GM12878 (cell line): ENCODE results near the gene CETN3. TPM values are rescaled to one million over a fixed set of nuclear protein-coding genes. Genes with fewer than 3 reads are reported as not detected.

Experiments
- ATAC-seq: fragments of 200-7000 bp; cut with Tn5 transposase; 3 replicates; pipeline ENCODE4 v1.9.1; 2020; ENCODE audit warnings: mild to moderate bottlenecking, moderate library complexity
- BruUV-seq: library from RNA; stranded (reverse); fragments of 400-500 nt; replicated peaks from 2 replicates; lab custom pipeline; 2021; lab: Mats Ljungman, UMichigan
- CTCF ChIA-PET: fragments of 300-600 bp; sonication (Branson Sonifier 250); formaldehyde crosslinking; extraction: SDS; loops from one replicate; lab custom pipeline; 2021; ENCODE audit warnings: inconsistent platforms; lab: Yijun Ruan, JAX
- POLR2A ChIA-PET: fragments of 350-600 bp; formaldehyde crosslinking; extraction: SDS; loops from one replicate; lab custom pipeline; 2021; ENCODE audit warnings: inconsistent platforms; lab: Charles Lee
- RAD21 ChIA-PET: fragments of 300-600 bp; sonication (Branson Sonifier 250); formaldehyde crosslinking; loops from one replicate; lab custom pipeline; 2023; ENCODE audit warnings: antibody characterized with exemption; ENCODE audit not compliant: unreplicated experiment; lab: Charles Lee
- SMC1A ChIA-PET: fragments of 300-600 bp; sonication (Branson Sonifier 250); formaldehyde crosslinking; loops from one replicate; lab custom pipeline; 2023; ENCODE audit not compliant: unreplicated experiment, uncharacterized antibody; lab: Charles Lee
- DNase-seq: peaks from one replicate; pipeline ENCODE4 v3.0.0-alpha.2; 2011; ENCODE audit warnings: low read depth, low spot score
- FAIRE-seq: peaks from 3 replicates; lab custom pipeline; 2011; peaks lifted over from hg19 to GRCh38; lab: Jason Lieb, UNC
- H2AFZ ChIP-seq: 2 replicates; pipeline ENCODE4 v1.6.0; 2011; ENCODE audit warnings: low read depth, low read length, control low read depth; ENCODE audit not compliant: control insufficient read depth
- H3K27ac ChIP-seq: 2 replicates; pipeline ENCODE4 v1.5.1; 2011; ENCODE audit warnings: control low read depth; ENCODE audit not compliant: control insufficient read depth, insufficient read depth
- H3K27me3 ChIP-seq, 2 experiments: replicated peaks in 1 of 2; 2 replicates each; pipeline versions ENCODE4 v1.6.0 to v1.6.1; 2011; ENCODE audit warnings: low read length in 1 of 2; ENCODE audit not compliant: control insufficient read depth in 2 of 2, insufficient read depth in 2 of 2
- H3K36me3 ChIP-seq, 2 experiments: 2 replicates each; pipeline ENCODE4 v1.5.1; 2011; ENCODE audit warnings: low read length in 1 of 2; ENCODE audit not compliant: control insufficient read depth in 2 of 2, insufficient read depth in 2 of 2
- H3K4me1 ChIP-seq: 2 replicates; pipeline ENCODE4 v1.6.1; 2011; ENCODE audit warnings: mild to moderate bottlenecking, low read length, moderate library complexity, mixed read lengths; ENCODE audit not compliant: control insufficient read depth, insufficient read depth
- H3K4me2 ChIP-seq: 2 replicates; pipeline ENCODE4 v1.6.0; 2011; ENCODE audit warnings: control low read depth; ENCODE audit not compliant: control insufficient read depth, insufficient read depth
- H3K4me3 ChIP-seq: fragments of 200-600 bp; sonication (generic); 2 replicates; pipeline ENCODE4 v1.5.1; 2016
- H3K79me2 ChIP-seq: 2 replicates; pipeline ENCODE4 v1.6.0; 2011; ENCODE audit warnings: low read length; ENCODE audit not compliant: control insufficient read depth, insufficient read depth
- H3K9ac ChIP-seq: 2 replicates; pipeline ENCODE4 v1.8.0; 2011; ENCODE audit warnings: low read length, control low read depth, mixed read lengths; ENCODE audit not compliant: control insufficient read depth, insufficient read depth
- H3K9me3 ChIP-seq: replicated peaks from 3 replicates; pipeline ENCODE4 v1.5.1; 2011; ENCODE audit warnings: mild to moderate bottlenecking, low read length; ENCODE audit not compliant: control insufficient read depth, insufficient read depth
- H4K20me1 ChIP-seq: 2 replicates; pipeline ENCODE4 v1.6.0; 2011; ENCODE audit not compliant: control insufficient read depth, insufficient read depth
- ATF7 ChIP-seq: fragments of 450-650 bp; IDR thresholded peaks from 2 replicates; pipeline ENCODE4 v1.6.1; 2016; ENCODE audit warnings: low read depth, mild to moderate bottlenecking
- CHD1 ChIP-seq: IDR thresholded peaks from 2 replicates; pipeline ENCODE4 v1.6.1; 2012; ENCODE audit warnings: low read depth, low read length, improper control_type of control experiment
- ESRRA ChIP-seq: IDR thresholded peaks from 2 replicates; pipeline ENCODE4 v1.6.1; 2012; ENCODE audit warnings: mild to moderate bottlenecking, low read length, improper control_type of control experiment
- GABPA ChIP-seq: IDR thresholded peaks from 2 replicates; pipeline ENCODE4 v1.6.1; 2014; ENCODE audit warnings: antibody characterized with exemption, low read depth, mild to moderate bottlenecking, inconsistent platforms
- JUND ChIP-seq: IDR thresholded peaks from 2 replicates; pipeline ENCODE4 v1.6.1; 2012; ENCODE audit warnings: low read depth, mild to moderate bottlenecking, low read length, improper control_type of control experiment, moderate library complexity
- NFIC ChIP-seq: IDR thresholded peaks from 2 replicates; pipeline ENCODE4 v1.6.1; 2012; ENCODE audit warnings: low read depth, mild to moderate bottlenecking, inconsistent platforms, low read length, moderate library complexity
- NR2C2 ChIP-seq: IDR thresholded peaks from 2 replicates; pipeline ENCODE4 v1.6.1; 2011; ENCODE audit warnings: borderline replicate concordance, low read depth; ENCODE audit not compliant: control insufficient read depth, insufficient read length
- NR2F1 ChIP-seq: fragments of 450-650 bp; conservative IDR thresholded peaks from 2 replicates; pipeline ENCODE4 v1.6.1; 2017; ENCODE audit warnings: mild to moderate bottlenecking
- RUNX3 ChIP-seq: IDR thresholded peaks from 2 replicates; pipeline ENCODE4 v1.6.1; 2012; ENCODE audit warnings: low read length, inconsistent platforms
- SMARCA5 ChIP-seq: fragments of 450-650 bp; IDR thresholded peaks from 2 replicates; pipeline ENCODE4 v1.6.1; 2017; ENCODE audit warnings: mild to moderate bottlenecking
- ZNF24 ChIP-seq: fragments of 450-650 bp; IDR thresholded peaks from 2 replicates; pipeline ENCODE4 v1.6.1; 2017; ENCODE audit warnings: antibody characterized with exemption, mild to moderate bottlenecking
- WGBS: methylation state at CpG from one replicate; pipeline ENCODE4 v1.1.6; 2016; ENCODE audit warnings: low lambda C conversion rate; ENCODE audit not compliant: insufficient replicate concordance, insufficient coverage; ENCODE audit errors: missing lambda C conversion rate; 5-methylcytosine and 5-hydroxymethylcytosine counted together
- in situ Hi-C: fragments of 300-500 bp; cut with MboI; formaldehyde crosslinking; loops from 9 replicates; pipeline ENCODE4 v1.14.3; 2018; ENCODE audit warnings: mixed read lengths
- intact Hi-C: fragments of 100-400 bp; cut with micrococcal nuclease; formaldehyde crosslinking; loops from one replicate; pipeline ENCODE4 v1.14.2; 2022; ENCODE audit not compliant: unreplicated experiment
- polyA plus RNA-seq, 11 experiments: library from polyadenylated mRNA; depleted of rRNA in 4 of 11; unstranded in 6 of 11; stranded (reverse) in 5 of 11; fragments of >200 nt; fragmentation: Nextera tagmentation in 4 of 11; fragmentation: Illumina TruSeq in 1 of 11; extraction: Ambion mirVana in 4 of 11; extraction: Trizol in 1 of 11; gene quantifications; 1 replicate in 1 of 11; 2 replicates in 10 of 11; pipeline versions ENCODE4 v1.2.1 to v1.2.3, GENCODE V29; 2011 to 2016; ENCODE audit warnings: inconsistent platforms in 2 of 11, missing spikeins in 2 of 11, low read depth in 1 of 11
- total RNA-seq, 4 experiments: library from RNA; depleted of rRNA in 3 of 4; stranded (reverse); fragments of >200 nt in 3 of 4; fragmentation: Illumina TruSeq in 1 of 4; extraction: Trizol in 1 of 4; gene quantifications; 2 replicates each; pipeline versions ENCODE4 v1.2.1 to v1.2.3, GENCODE V29; 2013 to 2021
- TF ChIP-seq, protein P1 (sequence below): IDR thresholded peaks from 2 replicates; pipeline ENCODE4 v1.6.1; 2011; ENCODE audit warnings: borderline replicate concordance, low read depth, mild to moderate bottlenecking, moderate library complexity, mixed read lengths, low read length; ENCODE audit not compliant: insufficient read depth; ENCODE audit errors: extremely low read length
- TF ChIP-seq, protein P2 (sequence below): IDR thresholded peaks from 2 replicates; pipeline ENCODE4 v1.6.1; 2012; ENCODE audit warnings: mild to moderate bottlenecking, low read depth, low read length

The CETN3 gene
- total and polyA plus RNA-seq, 10 of the 15 experiments (the other 5 are each of a cell fraction or from before 2014, with no cell fraction given), result 16.8 to 59.1 (median 51.8) TPM

DNA sequence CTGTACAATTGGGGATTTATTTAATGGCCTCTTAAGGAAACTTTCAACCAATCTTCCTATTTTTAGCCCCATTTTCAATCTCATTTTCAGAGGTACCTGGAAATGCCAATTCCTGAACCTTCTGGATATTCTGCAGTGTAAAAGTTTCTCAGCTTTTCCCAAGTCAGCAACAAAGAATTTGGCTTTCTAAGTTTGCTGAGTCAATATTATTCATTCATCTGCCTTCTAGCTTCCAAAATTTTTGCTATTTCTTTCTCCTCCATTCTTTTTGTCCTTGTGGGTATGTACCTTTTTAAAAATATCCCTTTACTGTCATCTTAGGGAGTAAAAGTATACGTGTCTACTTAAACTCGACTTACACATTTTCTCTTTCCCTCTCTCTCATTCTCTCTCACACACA lies 25.7 kb downstream of the CETN3 start:
- ChIA-PET SMC1A (interaction anchor here (0.6 to 2.0 kb wide), 6 partner anchors 36 to 98 kb away, joined by 3 to 8 read pairs (median 3); no protein-coding TSS in a partner anchor), CTCF (interaction anchor here (1.1 to 1.7 kb wide), 3 partner anchors 41 to 146 kb away, joined by 3 to 5 read pairs (median 3); partner anchors contain the start of gene LYSMD3), RAD21 (interaction anchor here (0.8 kb wide), 1 partner anchor 37 kb away, joined by 3 read pairs; no protein-coding TSS in a partner anchor), POLR2A (interaction anchor here (0.6 kb wide), 1 partner anchor 18 kb away, joined by 3 read pairs; no protein-coding TSS in a partner anchor)
- intact Hi-C loops (no loop called here), in situ Hi-C loops (loop anchor here (10.0 kb wide), 1 partner anchor 109 kb away; no protein-coding TSS in a partner anchor)
- 100% methylated on average over 2 of the region's 2 CpGs for WGBS
- Histone ChIP-seq H3K27ac (no peak overlapping the region), H3K4me2 (no peak overlapping the region), H4K20me1 (no peaks in the 10 kb centered on the region), H3K9ac (no peak overlapping the region), H2AFZ (no peak overlapping the region), H3K36me3 (no peaks in the 10 kb centered on the region), H3K4me3 (no peak overlapping the region), H3K79me2 (no peaks in the 10 kb centered on the region), H3K9me3 (no peaks in the 10 kb centered on the region; the same call in 2 of the 3 replicates), H3K4me1 (no peaks in the 10 kb centered on the region), H3K27me3 (no peaks in the 10 kb centered on the region)
- DNase-seq (no peak), ATAC-seq (no peak), FAIRE-seq (no peak)
- TF ChIP-seq ESRRA (no peak), GABPA (no peak), RUNX3 (no peak), ZNF24 (no peak), ATF7 (no peak), NFIC (no peak), CHD1 (no peak), NR2F1 (no peak), JUND (no peak), NR2C2 (no peak), SMARCA5 (no peak)
- TF ChIP-seq, protein P1, sequence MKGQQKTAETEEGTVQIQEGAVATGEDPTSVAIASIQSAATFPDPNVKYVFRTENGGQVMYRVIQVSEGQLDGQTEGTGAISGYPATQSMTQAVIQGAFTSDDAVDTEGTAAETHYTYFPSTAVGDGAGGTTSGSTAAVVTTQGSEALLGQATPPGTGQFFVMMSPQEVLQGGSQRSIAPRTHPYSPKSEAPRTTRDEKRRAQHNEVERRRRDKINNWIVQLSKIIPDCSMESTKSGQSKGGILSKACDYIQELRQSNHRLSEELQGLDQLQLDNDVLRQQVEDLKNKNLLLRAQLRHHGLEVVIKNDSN, result no peak
- TF ChIP-seq, protein P2, sequence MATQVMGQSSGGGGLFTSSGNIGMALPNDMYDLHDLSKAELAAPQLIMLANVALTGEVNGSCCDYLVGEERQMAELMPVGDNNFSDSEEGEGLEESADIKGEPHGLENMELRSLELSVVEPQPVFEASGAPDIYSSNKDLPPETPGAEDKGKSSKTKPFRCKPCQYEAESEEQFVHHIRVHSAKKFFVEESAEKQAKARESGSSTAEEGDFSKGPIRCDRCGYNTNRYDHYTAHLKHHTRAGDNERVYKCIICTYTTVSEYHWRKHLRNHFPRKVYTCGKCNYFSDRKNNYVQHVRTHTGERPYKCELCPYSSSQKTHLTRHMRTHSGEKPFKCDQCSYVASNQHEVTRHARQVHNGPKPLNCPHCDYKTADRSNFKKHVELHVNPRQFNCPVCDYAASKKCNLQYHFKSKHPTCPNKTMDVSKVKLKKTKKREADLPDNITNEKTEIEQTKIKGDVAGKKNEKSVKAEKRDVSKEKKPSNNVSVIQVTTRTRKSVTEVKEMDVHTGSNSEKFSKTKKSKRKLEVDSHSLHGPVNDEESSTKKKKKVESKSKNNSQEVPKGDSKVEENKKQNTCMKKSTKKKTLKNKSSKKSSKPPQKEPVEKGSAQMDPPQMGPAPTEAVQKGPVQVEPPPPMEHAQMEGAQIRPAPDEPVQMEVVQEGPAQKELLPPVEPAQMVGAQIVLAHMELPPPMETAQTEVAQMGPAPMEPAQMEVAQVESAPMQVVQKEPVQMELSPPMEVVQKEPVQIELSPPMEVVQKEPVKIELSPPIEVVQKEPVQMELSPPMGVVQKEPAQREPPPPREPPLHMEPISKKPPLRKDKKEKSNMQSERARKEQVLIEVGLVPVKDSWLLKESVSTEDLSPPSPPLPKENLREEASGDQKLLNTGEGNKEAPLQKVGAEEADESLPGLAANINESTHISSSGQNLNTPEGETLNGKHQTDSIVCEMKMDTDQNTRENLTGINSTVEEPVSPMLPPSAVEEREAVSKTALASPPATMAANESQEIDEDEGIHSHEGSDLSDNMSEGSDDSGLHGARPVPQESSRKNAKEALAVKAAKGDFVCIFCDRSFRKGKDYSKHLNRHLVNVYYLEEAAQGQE, result no peak
- BruUV-seq, result no TSS peak
